Hepatocyte (in vitro differentiated cells): Measurements from ENCODE around the gene PHLDA2. TPM values are rescaled to one million over a fixed set of nuclear protein-coding genes. Genes with fewer than 3 reads are reported as not detected.
A peak's percentile ranks its signal among the peaks of the same experiment; 100 is the strongest.

ENCODE experiments used
- DNase-seq: peaks from one replicate; pipeline ENCODE4 v3.0.0-alpha.2; 2016; ENCODE audit warnings: low spot score
- H2AFZ ChIP-seq: fragments of 200-600 bp; sonication (generic); 2 replicates; pipeline ENCODE4 v1.6.0; 2016; ENCODE audit warnings: antibody characterized with exemption, mild to moderate bottlenecking
- H3K27ac ChIP-seq: fragments of 200-600 bp; sonication (generic); 2 replicates; pipeline ENCODE4 v1.5.1; 2016; ENCODE audit warnings: mild to moderate bottlenecking
- H3K27me3 ChIP-seq: fragments of 200-600 bp; sonication (generic); 2 replicates; pipeline ENCODE4 v1.6.1; 2016
- H3K36me3 ChIP-seq: fragments of 200-600 bp; sonication (generic); replicated peaks from 2 replicates; pipeline ENCODE4 v1.5.1; 2016; ENCODE audit warnings: low read depth; ENCODE audit not compliant: insufficient read depth
- H3K4me1 ChIP-seq: fragments of 200-600 bp; sonication (generic); 2 replicates; pipeline ENCODE4 v1.5.1; 2016; ENCODE audit warnings: mild to moderate bottlenecking, moderate library complexity; ENCODE audit not compliant: insufficient read depth
- H3K4me2 ChIP-seq: fragments of 200-600 bp; sonication (generic); 2 replicates; pipeline ENCODE4 v1.6.0; 2016
- H3K4me3 ChIP-seq: fragments of 200-600 bp; sonication (generic); 2 replicates; pipeline ENCODE4 v1.5.1; 2016; ENCODE audit warnings: mild to moderate bottlenecking
- H3K79me2 ChIP-seq: fragments of 200-600 bp; sonication (generic); 2 replicates; pipeline ENCODE4 v1.6.0; 2017; ENCODE audit warnings: mild to moderate bottlenecking
- H3K9me2 ChIP-seq: fragments of 200-600 bp; sonication (generic); replicated peaks from 2 replicates; pipeline ENCODE4 v1.6.0; 2017; ENCODE audit warnings: mild to moderate bottlenecking; ENCODE audit not compliant: insufficient read depth
- H3K9me3 ChIP-seq: fragments of 200-600 bp; sonication (generic); 2 replicates; pipeline ENCODE4 v1.5.1; 2016; ENCODE audit warnings: low read depth, mild to moderate bottlenecking
- H4K20me1 ChIP-seq: fragments of 200-600 bp; sonication (generic); 2 replicates; pipeline ENCODE4 v1.6.0; 2016; ENCODE audit warnings: mild to moderate bottlenecking; ENCODE audit not compliant: insufficient read depth, poor library complexity, severe bottlenecking
- CTCF ChIP-seq: fragments of 200-600 bp; sonication (generic); IDR thresholded peaks from 2 replicates; pipeline ENCODE4 v1.5.1; 2016; ENCODE audit warnings: antibody characterized with exemption, mild to moderate bottlenecking; ENCODE audit not compliant: poor library complexity
- EZH2 ChIP-seq: fragments of 200-600 bp; sonication (generic); IDR thresholded peaks from 2 replicates; pipeline ENCODE4 v1.6.1; 2016; ENCODE audit warnings: antibody characterized with exemption, mild to moderate bottlenecking, borderline replicate concordance
- EZH2phosphoT487 ChIP-seq: fragments of 200-600 bp; sonication (generic); IDR thresholded peaks from one replicate; pipeline ENCODE4 v1.6.1; 2018; ENCODE audit warnings: antibody characterized with exemption, mild to moderate bottlenecking, low read depth, moderate library complexity; ENCODE audit not compliant: unreplicated experiment, severe bottlenecking
- WGBS: methylation state at CpG from one replicate; pipeline ENCODE4 v1.1.6; 2016; ENCODE audit warnings: low lambda C conversion rate; ENCODE audit errors: missing lambda C conversion rate; 5-methylcytosine and 5-hydroxymethylcytosine counted together
- polyA plus RNA-seq: library from polyadenylated mRNA; unstranded; fragments of >200 nt; fragmentation: Nextera tagmentation; extraction: Ambion mirVana; gene quantifications from 2 replicates; pipeline ENCODE4 v1.2.1, GENCODE V29; 2016
- total RNA-seq: library from RNA; depleted of rRNA; stranded (reverse); fragments of >200 nt; gene quantifications from 2 replicates; pipeline ENCODE4 v1.2.3, GENCODE V29; 2014

Gene PHLDA2
- total and polyA plus RNA-seq, 2 experiments from 2014 or later = 7.1 to 62.4 TPM

- peaks cover 13% of the 10 kb centered on the region for H3K36me3 ChIP-seq
- TF ChIP-seq CTCF (no peak), EZH2phosphoT487 (no peak), EZH2 (no peak)
These were observed 18.5 kb upstream of the PHLDA2 start for GRCh38 chr11:2947744-2948143.

GRCh38 chr11:2945757-2946287 lies 16.6 kb upstream of the PHLDA2 start:
- DNase-seq = no peak
- no peak for TF ChIP-seq EZH2phosphoT487
- no peak for TF ChIP-seq EZH2
- no peak for TF ChIP-seq CTCF
- peak overlapping the region; percentile 14 for H3K27ac ChIP-seq
- peaks cover 8% of the 10 kb centered on the region for H3K36me3 ChIP-seq
- H4K20me1 ChIP-seq = peaks cover 6% of the 10 kb centered on the region
- no peak overlapping the region for H2AFZ ChIP-seq
- no peak overlapping the region for H3K4me3 ChIP-seq
- no peaks in the 10 kb centered on the region for H3K9me2 ChIP-seq
- H3K4me2 ChIP-seq = no peak overlapping the region
- 85% methylated on average over 8 of the region's 8 CpGs for WGBS
- no peaks in the 10 kb centered on the region for H3K4me1 ChIP-seq
- peaks cover 4% of the 10 kb centered on the region for H3K79me2 ChIP-seq
- no peaks in the 10 kb centered on the region for H3K9me3 ChIP-seq
- no peaks in the 10 kb centered on the region for H3K27me3 ChIP-seq

More at GRCh38 chr11:2947744-2948143, 18.5 kb upstream of the PHLDA2 start:
- H3K27me3 ChIP-seq = no peaks in the 10 kb centered on the region
- H3K27ac ChIP-seq = no peak overlapping the region
- no peaks in the 10 kb centered on the region for H3K9me2 ChIP-seq
- no peaks in the 10 kb centered on the region for H3K9me3 ChIP-seq
- H3K4me1 ChIP-seq = no peaks in the 10 kb centered on the region
- no peak for DNase-seq
- peaks cover 6% of the 10 kb centered on the region for H4K20me1 ChIP-seq
- no peak overlapping the region for H3K4me3 ChIP-seq
- 95% methylated on average over 11 of the region's 11 CpGs for WGBS
- H3K4me2 ChIP-seq = no peak overlapping the region
- no peak overlapping the region for H2AFZ ChIP-seq
- H3K79me2 ChIP-seq = peaks cover 7% of the 10 kb centered on the region

- H4K20me1 ChIP-seq = peaks cover 6% of the 10 kb centered on the region
- H3K9me2 ChIP-seq = no peaks in the 10 kb centered on the region
- DNase-seq = peak; percentile 85
- H3K4me2 ChIP-seq = peak overlapping the region; percentile 57
- H3K27me3 ChIP-seq = no peaks in the 10 kb centered on the region
- H3K4me1 ChIP-seq = no peaks in the 10 kb centered on the region
- H3K27ac ChIP-seq = peak overlapping the region; percentile 14
- H3K79me2 ChIP-seq = no peaks in the 10 kb centered on the region
- H2AFZ ChIP-seq = no peak overlapping the region
- H3K36me3 ChIP-seq = peaks cover 2% of the 10 kb centered on the region
- WGBS = 70% methylated on average over 16 of the region's 16 CpGs
- no peaks in the 10 kb centered on the region for H3K9me3 ChIP-seq
- TF ChIP-seq EZH2 (no peak), CTCF (no peak), EZH2phosphoT487 (no peak)
- no peak overlapping the region for H3K4me3 ChIP-seq
These were observed 16.0 kb upstream of the PHLDA2 start for GRCh38 chr11:2945031-2945756.
